Measurements from ENCODE around the gene NCAM2. TPM values are rescaled to one million over a fixed set of nuclear protein-coding genes. Genes with fewer than 3 reads are reported as not detected.

NCAM2 gene
- polyA plus RNA-seq, 3 donors: not detected

DNA sequence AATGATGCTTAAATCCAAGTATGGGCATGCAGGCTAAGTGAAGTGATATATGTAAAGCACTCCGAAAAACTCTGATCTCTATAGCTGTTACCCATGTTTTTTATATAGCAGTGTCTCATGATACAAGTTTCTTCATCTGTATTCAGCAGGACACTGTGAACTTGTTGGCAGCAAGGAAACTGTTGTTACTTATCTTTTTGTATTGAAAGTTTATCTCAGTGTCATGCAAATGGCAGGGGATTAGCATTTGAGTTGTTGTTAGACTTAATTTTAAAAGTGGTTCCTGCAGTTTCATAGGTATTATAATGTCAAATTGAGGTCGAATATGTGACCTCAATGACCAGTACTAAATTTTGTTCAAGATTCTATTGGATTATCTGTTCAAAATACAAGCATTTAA is 47.9 kb downstream of the NCAM2 start:
- DNase-seq: no peak
- H3K27me3 ChIP-seq (ENCODE audit: control insufficient read depth in 2 of 2, insufficient read depth in 2 of 2, low read length in 2 of 2): no peaks in the 10 kb centered on the region
- H3K27ac ChIP-seq (ENCODE audit: low read depth in 1 of 2, low read length in 2 of 2): no peak overlapping the region
- intact Hi-C loops (cut with micrococcal nuclease): no loop called here
- no peaks in the 10 kb centered on the region for H3K79me2 ChIP-seq (ENCODE audit: insufficient read depth, low read length)
- H3K36me3 Mint-ChIP-seq: no peaks in the 10 kb centered on the region
- H2AFZ ChIP-seq (ENCODE audit: insufficient read depth, low read depth, low read length, poor library complexity, severe bottlenecking): no peak overlapping the region
- H3K9ac ChIP-seq (ENCODE audit: insufficient read depth, low read length, poor library complexity, severe bottlenecking): no peak overlapping the region
- TF ChIP-seq, protein P1, sequence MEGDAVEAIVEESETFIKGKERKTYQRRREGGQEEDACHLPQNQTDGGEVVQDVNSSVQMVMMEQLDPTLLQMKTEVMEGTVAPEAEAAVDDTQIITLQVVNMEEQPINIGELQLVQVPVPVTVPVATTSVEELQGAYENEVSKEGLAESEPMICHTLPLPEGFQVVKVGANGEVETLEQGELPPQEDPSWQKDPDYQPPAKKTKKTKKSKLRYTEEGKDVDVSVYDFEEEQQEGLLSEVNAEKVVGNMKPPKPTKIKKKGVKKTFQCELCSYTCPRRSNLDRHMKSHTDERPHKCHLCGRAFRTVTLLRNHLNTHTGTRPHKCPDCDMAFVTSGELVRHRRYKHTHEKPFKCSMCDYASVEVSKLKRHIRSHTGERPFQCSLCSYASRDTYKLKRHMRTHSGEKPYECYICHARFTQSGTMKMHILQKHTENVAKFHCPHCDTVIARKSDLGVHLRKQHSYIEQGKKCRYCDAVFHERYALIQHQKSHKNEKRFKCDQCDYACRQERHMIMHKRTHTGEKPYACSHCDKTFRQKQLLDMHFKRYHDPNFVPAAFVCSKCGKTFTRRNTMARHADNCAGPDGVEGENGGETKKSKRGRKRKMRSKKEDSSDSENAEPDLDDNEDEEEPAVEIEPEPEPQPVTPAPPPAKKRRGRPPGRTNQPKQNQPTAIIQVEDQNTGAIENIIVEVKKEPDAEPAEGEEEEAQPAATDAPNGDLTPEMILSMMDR (IDR thresholded peaks at IDR 0.05): no peak
- peaks cover 0 to 3% (median 0%) of the 10 kb centered on the region in 3 donors for H3K27me3 Mint-ChIP-seq (ENCODE audit: low read depth in 3 of 3)
- no peak overlapping the region for H3K4me2 ChIP-seq (replicated peaks; ENCODE audit: extremely low read depth, low read length, poor library complexity, severe bottlenecking)
- no peak overlapping the region for H3K27ac Mint-ChIP-seq
- peaks cover 0 to 5% (median 4%) of the 10 kb centered on the region in 7 donors for H3K9me3 Mint-ChIP-seq
- no peaks in the 10 kb centered on the region for H4K20me1 ChIP-seq (ENCODE audit: insufficient read depth, low read length)
- peaks cover 12 to 13% of the 10 kb centered on the region in 2 donors for H3K4me1 ChIP-seq (ENCODE audit: control insufficient read depth in 1 of 2, insufficient read depth in 2 of 2, low read length in 2 of 2)
- no peaks in the 10 kb centered on the region for H3K9me3 ChIP-seq (replicated peaks in 1 of 2; ENCODE audit: control insufficient read depth in 1 of 2, insufficient read depth in 1 of 2, low read length in 2 of 2)
- H3K4me1 Mint-ChIP-seq: peaks cover 27% of the 10 kb centered on the region
- H3K36me3 ChIP-seq (replicated peaks in 1 of 2; ENCODE audit: control insufficient read depth in 1 of 2, insufficient read depth in 2 of 2, low read length in 2 of 2): no peaks in the 10 kb centered on the region
- WGBS (ENCODE audit: insufficient coverage): no CpG with 5 or more reads among the region's 2 CpGs
- no peak overlapping the region for H3K4me3 Mint-ChIP-seq
- H3K4me3 ChIP-seq (replicated peaks in 1 of 3; ENCODE audit: low read depth in 2 of 3, low read length in 3 of 3): no peak overlapping the region

GRCh38 chr21:21051109-21052055 is 53.2 kb downstream of the NCAM2 start:
- peaks cover 25 to 29% of the 10 kb centered on the region in 2 donors for H3K4me1 ChIP-seq (ENCODE audit: control insufficient read depth in 1 of 2, insufficient read depth in 2 of 2, low read length in 2 of 2)
- no peaks in the 10 kb centered on the region for H3K36me3 ChIP-seq (replicated peaks in 1 of 2; ENCODE audit: control insufficient read depth in 1 of 2, insufficient read depth in 2 of 2, low read length in 2 of 2)
- H3K9me3 Mint-ChIP-seq: peaks cover 0 to 5% (median 2%) of the 10 kb centered on the region in 7 donors
- peaks cover 40% of the 10 kb centered on the region for H3K4me1 Mint-ChIP-seq
- H3K27me3 ChIP-seq (ENCODE audit: control insufficient read depth in 2 of 2, insufficient read depth in 2 of 2, low read length in 2 of 2): no peaks in the 10 kb centered on the region
- H3K4me2 ChIP-seq (replicated peaks; ENCODE audit: extremely low read depth, low read length, poor library complexity, severe bottlenecking): peak overlapping the region; percentile 55
- peak overlapping the region in 1 of 3 experiments; percentile 39 for H3K4me3 ChIP-seq (replicated peaks in 1 of 3; ENCODE audit: low read depth in 2 of 3, low read length in 3 of 3)
- H3K36me3 Mint-ChIP-seq: no peaks in the 10 kb centered on the region
- peak overlapping the region; percentile 12 to 70 (median 50) for H3K27ac Mint-ChIP-seq
- DNase-seq: peak; percentile 25 to 66 (median 48)
- WGBS (ENCODE audit: insufficient coverage): 0% methylated on average over 1 of the region's 4 CpGs
- no peak overlapping the region for H3K9ac ChIP-seq (ENCODE audit: insufficient read depth, low read length, poor library complexity, severe bottlenecking)
- H2AFZ ChIP-seq (ENCODE audit: insufficient read depth, low read depth, low read length, poor library complexity, severe bottlenecking): no peak overlapping the region
- H3K4me3 Mint-ChIP-seq: peak overlapping the region in 1 of 2 donors; percentile 74
- H3K27me3 Mint-ChIP-seq (ENCODE audit: low read depth in 3 of 3): no peaks in the 10 kb centered on the region
- H3K79me2 ChIP-seq (ENCODE audit: insufficient read depth, low read length): no peaks in the 10 kb centered on the region
- H4K20me1 ChIP-seq (ENCODE audit: insufficient read depth, low read length): no peaks in the 10 kb centered on the region
- H3K9me3 ChIP-seq (replicated peaks in 1 of 2; ENCODE audit: control insufficient read depth in 1 of 2, insufficient read depth in 1 of 2, low read length in 2 of 2): no peaks in the 10 kb centered on the region
- TF ChIP-seq, protein P1 (IDR thresholded peaks at IDR 0.05): no peak
- peak overlapping the region in 1 of 2 donors; percentile 19 for H3K27ac ChIP-seq (ENCODE audit: low read depth in 1 of 2, low read length in 2 of 2)
- intact Hi-C loops (cut with micrococcal nuclease): no loop called here

Measured in CD14-positive monocyte (primary cell).